ENCODE results near the gene ACOX3.
"Not testable (repeated sequence)": the region's sequence is repeated elsewhere in the genome, so short reads cannot be mapped to it uniquely, and the experiment has no call there.

Gene ACOX3

GRCh38 chr4:8370106-8370787, 70.3 kb downstream of the ACOX3 start:
- DNase-seq, result no peak

GRCh38 chr4:8369426-8370105, 71.0 kb downstream of the ACOX3 start:
- DNase-seq, result no peak

DNA sequence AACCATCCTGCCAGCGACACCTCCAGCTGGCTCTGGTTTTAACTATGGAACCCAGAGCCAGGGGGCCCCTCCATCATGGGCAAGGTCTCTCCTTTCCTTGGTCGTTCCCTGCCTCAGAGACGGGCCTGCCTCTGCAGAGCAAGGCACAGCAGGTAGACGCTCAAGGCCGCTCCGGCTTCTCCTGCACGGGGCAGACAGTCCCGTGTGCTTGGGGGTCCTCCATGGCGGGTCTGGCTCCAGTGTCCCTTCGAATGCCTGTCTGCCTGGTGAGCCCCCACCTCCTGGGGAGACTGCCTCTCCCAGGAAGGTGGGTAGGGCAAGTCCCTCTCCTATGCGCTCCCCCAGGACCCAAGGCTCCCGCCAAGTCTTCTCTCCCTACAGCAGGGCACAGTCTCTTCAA, 71.5 kb downstream of the ACOX3 start:
- no peak for DNase-seq

DNA sequence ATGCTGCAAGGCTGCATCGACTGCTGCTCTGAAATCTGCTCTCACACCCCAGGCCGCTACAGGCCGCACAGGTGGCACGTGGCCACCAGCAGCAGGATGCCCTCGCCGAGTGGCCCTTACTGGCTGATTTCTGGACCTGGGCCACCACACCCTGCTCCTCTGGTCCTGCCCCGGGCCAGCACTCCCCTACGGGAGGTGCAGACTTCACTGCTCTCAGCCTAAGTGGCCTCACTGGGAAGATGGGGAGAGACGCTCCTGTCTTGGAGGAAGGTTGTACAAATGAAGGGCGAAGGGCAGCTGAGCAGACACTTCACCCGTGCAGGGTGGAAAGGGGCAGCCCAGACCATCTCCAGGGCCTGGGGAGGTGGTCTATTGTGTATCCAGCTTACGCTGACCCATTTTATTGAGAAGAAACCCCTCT, 72.5 kb downstream of the ACOX3 start:
- no peak for DNase-seq

DNA sequence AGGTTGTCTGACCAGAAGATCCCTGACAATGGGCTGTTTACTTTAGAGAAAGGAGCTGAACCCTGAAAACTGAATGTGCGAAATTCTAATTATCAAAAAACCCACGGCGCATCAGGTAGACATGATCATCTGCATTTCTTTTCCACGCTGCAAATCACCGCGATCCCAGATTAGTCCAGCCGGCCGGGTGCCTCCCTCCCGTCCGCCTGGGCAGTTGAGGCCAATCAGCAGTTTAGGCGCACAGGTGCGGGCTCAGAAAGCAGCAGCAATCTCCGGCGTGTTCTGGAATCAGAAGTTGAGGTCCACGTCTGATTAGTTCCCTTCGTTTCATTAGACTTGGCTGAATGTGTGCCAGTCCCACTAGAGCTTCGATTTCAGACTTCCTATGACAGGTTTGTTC, 73.9 kb downstream of the ACOX3 start:
- DNase-seq, result no peak

DNA sequence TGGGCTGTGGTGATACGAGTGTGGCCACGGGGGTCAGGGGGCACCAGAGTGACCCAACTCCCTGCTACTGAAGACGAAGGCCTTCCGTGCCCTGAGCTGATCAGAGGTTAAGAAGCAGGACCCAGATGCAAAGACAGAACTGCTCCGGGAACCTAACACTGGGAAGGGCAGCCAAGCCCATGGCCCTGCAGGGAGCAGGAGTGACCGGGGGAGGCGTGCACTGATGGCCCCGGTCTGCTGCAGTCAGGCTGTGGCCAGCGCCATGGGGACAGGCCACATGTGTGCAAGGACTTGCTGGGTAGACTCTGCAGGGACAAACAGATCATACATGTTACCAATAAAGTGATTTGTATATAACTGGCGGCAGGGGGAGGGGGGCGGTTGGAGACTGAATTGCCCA, 74.6 kb downstream of the ACOX3 start:
- DNase-seq, result no peak

DNA sequence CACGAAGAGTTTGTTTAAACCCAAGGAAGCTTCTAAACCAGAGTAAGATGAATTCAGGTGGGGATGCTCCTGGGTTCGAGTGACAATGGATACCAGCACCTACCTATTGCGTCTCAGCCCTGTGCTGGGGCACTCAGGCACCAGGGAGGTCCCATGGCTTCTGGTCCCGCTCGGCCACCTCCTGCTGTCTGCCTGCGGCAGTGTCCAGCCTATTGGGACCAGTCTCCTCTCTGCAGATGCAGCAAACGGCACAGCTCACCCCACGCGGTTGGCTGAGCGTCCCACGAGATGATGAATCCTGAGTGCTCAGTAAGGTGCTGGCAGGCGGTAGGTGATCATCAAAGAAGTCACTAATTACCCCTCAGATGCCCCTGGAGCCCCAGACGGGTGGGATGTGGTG, 75.2 kb downstream of the ACOX3 start:
- DNase-seq, result no peak

DNA sequence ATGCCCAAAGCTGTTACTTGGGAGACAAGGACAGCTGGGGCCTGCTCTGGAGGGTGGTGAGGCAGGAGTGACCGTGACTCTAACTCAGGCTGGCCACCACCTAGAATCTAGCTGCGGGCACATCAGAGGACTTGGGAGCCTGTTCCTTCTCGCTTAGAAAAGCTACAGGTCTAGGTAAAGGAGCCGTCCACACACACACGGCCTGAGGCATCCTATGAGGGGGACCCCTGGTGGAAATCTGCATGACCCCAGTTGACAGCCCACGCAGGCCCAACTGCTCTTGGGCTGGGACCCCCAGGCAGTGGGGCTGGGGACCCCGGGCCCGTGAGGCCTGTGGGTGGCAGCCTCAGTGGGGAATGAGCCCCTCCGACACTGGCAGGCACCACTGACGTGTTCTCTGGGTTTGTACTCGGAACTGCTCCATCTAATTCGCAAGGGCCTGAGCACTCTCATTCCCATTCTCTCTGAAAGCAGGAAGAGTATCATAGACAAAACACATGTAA, 75.6 kb downstream of the ACOX3 start:
- no peak for DNase-seq

- DNase-seq, result no peak
Measured at GRCh38 chr4:8364141-8364540, 76.4 kb downstream of the ACOX3 start.

DNA sequence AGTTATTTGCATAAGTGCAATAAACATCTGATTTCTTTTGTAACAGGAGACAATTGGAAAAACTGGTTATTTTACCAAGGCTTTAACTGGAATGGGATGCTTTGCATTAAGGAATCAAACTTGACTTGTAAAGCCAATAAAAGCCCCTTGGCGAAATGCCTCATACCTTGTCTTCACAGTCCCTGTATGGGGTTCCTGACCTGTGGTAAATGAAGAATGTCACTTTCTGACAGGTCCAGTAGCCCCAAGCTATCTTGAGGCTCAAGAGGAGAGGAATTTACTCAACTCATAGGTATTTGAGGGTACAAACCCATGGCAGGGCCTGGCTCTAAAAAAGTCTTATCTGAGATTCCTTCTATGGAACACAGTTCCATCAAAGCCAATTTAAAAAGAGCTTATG, 78.0 kb downstream of the ACOX3 start:
- no peak for DNase-seq

- DNase-seq, result no peak
Measured at GRCh38 chr4:8359193-8359592, 81.3 kb downstream of the ACOX3 start.

- no peak for DNase-seq
Measured at GRCh38 chr4:8356856-8357255, 83.7 kb downstream of the ACOX3 start.

- no peak for DNase-seq
Measured at GRCh38 chr4:8355864-8356565, 84.5 kb downstream of the ACOX3 start.

GRCh38 chr4:8355306-8355705, 85.2 kb downstream of the ACOX3 start:
- no peak for DNase-seq

GRCh38 chr4:8353912-8354453, 86.5 kb downstream of the ACOX3 start:
- DNase-seq, result no peak

- DNase-seq, result no peak
Measured at GRCh38 chr4:8353158-8353669, 87.3 kb downstream of the ACOX3 start.

- DNase-seq, result no peak
Measured at GRCh38 chr4:8352368-8353157, 88.0 kb downstream of the ACOX3 start.

- DNase-seq, result no peak
Measured at GRCh38 chr4:8351931-8352367, 88.6 kb downstream of the ACOX3 start.

- DNase-seq, result no peak
Measured at GRCh38 chr4:8350841-8351461, 89.6 kb downstream of the ACOX3 start.

GRCh38 chr4:8350352-8350751, 90.2 kb downstream of the ACOX3 start:
- no peak for DNase-seq

DNA sequence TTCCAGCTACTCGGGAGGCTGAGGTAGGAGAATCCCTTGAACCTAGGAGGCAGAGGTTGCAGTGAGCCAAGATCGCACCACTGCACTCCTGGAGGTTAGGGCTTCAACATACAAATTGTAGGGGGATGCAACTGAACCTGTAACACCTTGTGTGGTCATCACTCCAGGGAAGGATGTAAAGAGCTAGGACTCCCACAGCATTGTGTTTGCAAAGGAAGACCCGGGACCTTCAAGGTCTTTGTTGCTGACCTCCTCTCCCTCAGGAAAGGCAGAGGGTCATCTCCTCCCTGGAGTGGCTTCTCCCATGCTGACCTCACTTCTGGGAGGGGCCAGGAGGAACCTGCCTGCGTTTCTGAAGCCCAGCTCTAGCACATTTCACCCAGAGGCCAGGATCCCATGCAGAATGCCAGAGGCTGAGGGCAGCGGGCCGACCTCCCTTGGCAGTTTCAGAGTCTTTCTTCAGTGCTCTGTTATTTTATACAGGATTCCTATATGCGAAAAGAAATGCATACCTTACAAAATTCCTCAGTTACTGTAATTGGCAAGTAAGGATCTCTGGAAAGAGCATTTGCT, 90.8 kb downstream of the ACOX3 start:
- DNase-seq, result no peak

DNA sequence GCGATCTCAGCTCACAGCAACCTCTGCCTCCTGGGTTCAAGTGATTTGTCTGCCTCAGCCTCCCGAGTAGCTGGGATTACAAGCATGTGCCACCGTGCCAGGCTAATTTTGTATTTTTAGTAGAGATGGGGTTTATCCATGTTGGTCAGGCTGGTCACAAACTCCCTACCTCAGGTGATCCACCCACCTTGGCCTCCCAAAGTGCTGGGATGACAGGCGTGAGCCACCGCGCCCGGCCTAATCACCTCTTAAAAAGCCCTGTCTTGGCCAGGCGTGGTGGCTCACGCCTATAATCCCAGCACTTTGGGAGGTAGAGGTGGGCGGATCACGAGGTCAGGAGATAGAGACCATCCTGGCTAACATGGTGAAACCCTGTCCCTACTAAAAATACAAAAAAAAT, 91.3 kb downstream of the ACOX3 start:
- not testable (repeated sequence) for DNase-seq

Data from stimulated activated naive CD4-positive, alpha-beta T cell treated with Interleukin-2 at 50 U/mL for 16 hours (primary cell).